Fibroblast of villous mesenchyme (primary cell): ENCODE data around the gene GPANK1. TPM values are rescaled to one million over a fixed set of nuclear protein-coding genes. Genes with fewer than 3 reads are reported as not detected.

Experiments
- DNase-seq: peaks from one replicate; pipeline ENCODE4 v3.0.0-alpha.2; 2010; ENCODE audit warnings: low read depth
- H3K4me3 ChIP-seq: 2 replicates; pipeline ENCODE4 v1.5.1; 2011; ENCODE audit warnings: low read depth, mild to moderate bottlenecking, low read length
- CTCF ChIP-seq: IDR thresholded peaks from 2 replicates; pipeline ENCODE4 v1.5.1; 2012; ENCODE audit warnings: low read depth, mild to moderate bottlenecking, low read length; ENCODE audit not compliant: insufficient read depth
- total RNA-seq: library from RNA; depleted of rRNA; stranded (reverse); fragments of >200 nt; gene quantifications from 2 replicates; pipeline ENCODE4 v1.2.3, GENCODE V29; 2012

Gene GPANK1
- total RNA-seq, 1 donor: 20.7 TPM

GRCh38 chr6:31658983-31659648, 5.7 kb downstream of the GPANK1 start:
- H3K4me3 ChIP-seq: peak overlapping the region; percentile 65
- no peak for DNase-seq
- no peak for TF ChIP-seq CTCF

- H3K4me3 ChIP-seq: no peak overlapping the region
- no peak for TF ChIP-seq CTCF
- no peak for DNase-seq
Observed at GRCh38 chr6:31658158-31658688, 6.6 kb downstream of the GPANK1 start.

- DNase-seq: no peak
- no peak overlapping the region for H3K4me3 ChIP-seq
- TF ChIP-seq CTCF: no peak
Observed at GRCh38 chr6:31657406-31658157, 7.2 kb downstream of the GPANK1 start.

- no peak within 1 kb of the TSS for H3K4me3 ChIP-seq
- DNase-seq: no peak
- TF ChIP-seq CTCF: no peak
Observed at GRCh38 chr6:31655349-31656237, 9.2 kb downstream of the GPANK1 start, which contains the start of gene APOM. APOM (plus strand) TSS chr6:31655894; CDS start chr6:31655967, 73 bp downstream.

GRCh38 chr6:31654574-31655348, 10.0 kb downstream of the GPANK1 start:
- TF ChIP-seq CTCF: no peak
- DNase-seq: no peak
- H3K4me3 ChIP-seq: no peak overlapping the region
